HepG2 (cell line): ENCODE measurements around the gene ARHGAP25. TPM values are rescaled to one million over a fixed set of nuclear protein-coding genes. Genes with fewer than 3 reads are reported as not detected.

ENCODE experiments used
- ATAC-seq: fragments of 200-7000 bp; cut with Tn5 transposase; 3 replicates; pipeline ENCODE4 v1.9.1; 2020; ENCODE audit warnings: mild to moderate bottlenecking, moderate library complexity
- BruUV-seq: library from RNA; stranded (reverse); fragments of 400-500 nt; replicated peaks from 2 replicates; lab custom pipeline; 2021; lab: Mats Ljungman, UMichigan
- CTCF ChIA-PET: fragments of 300-600 bp; formaldehyde crosslinking; extraction: SDS; loops from one replicate; lab custom pipeline; 2021; ENCODE audit warnings: low total read pairs, inconsistent platforms, low intra/inter-chr PET ratio; lab: Yijun Ruan, JAX
- POLR2A ChIA-PET: fragments of 350-600 bp; sonication (Branson Sonifier 250); formaldehyde crosslinking; loops from one replicate; lab custom pipeline; 2020; ENCODE audit warnings: antibody characterized with exemption, inconsistent platforms; lab: Yijun Ruan, JAX
- DNase-seq: peaks from one replicate; pipeline ENCODE4 v3.0.0-alpha.2; 2015; ENCODE audit warnings: low spot score
- FAIRE-seq: peaks from 3 replicates; lab custom pipeline; 2011; peaks lifted over from hg19 to GRCh38; lab: Jason Lieb, UNC
- H2AFZ ChIP-seq: one replicate; pipeline ENCODE4 v1.6.1; 2011; ENCODE audit warnings: low read length, inconsistent platforms
- H3K27ac ChIP-seq: fragments of 300-600 bp; 3 replicates; pipeline ENCODE4 v1.8.0; 2011; ENCODE audit warnings: mixed run types, mild to moderate bottlenecking, mixed read lengths, low read length, inconsistent platforms; ENCODE audit not compliant: insufficient read depth; ENCODE audit errors: extremely low read length
- H3K27me3 ChIP-seq, 2 experiments: fragments of 200-600 bp in 1 of 2; 2 replicates in 1 of 2; 3 replicates in 1 of 2; pipeline versions ENCODE4 v1.6.0 to v1.8.0; 2011; ENCODE audit warnings: low read length in 2 of 2, mild to moderate bottlenecking in 2 of 2, moderate library complexity in 2 of 2, inconsistent platforms in 1 of 2; ENCODE audit not compliant: insufficient read depth in 2 of 2, control insufficient read depth in 1 of 2
- H3K36me3 ChIP-seq, 2 experiments: fragments of 200-600 bp in 1 of 2; replicated peaks in 1 of 2; 2 replicates in 1 of 2; 3 replicates in 1 of 2; pipeline versions ENCODE4 v1.5.1 to v1.8.0; 2011; ENCODE audit warnings: low read length in 2 of 2, inconsistent platforms in 1 of 2; ENCODE audit not compliant: insufficient read depth in 2 of 2, control insufficient read depth in 1 of 2
- H3K4me1 ChIP-seq: 2 replicates; pipeline ENCODE4 v1.5.1; 2012; ENCODE audit warnings: low read length, inconsistent platforms; ENCODE audit not compliant: insufficient read depth
- H3K4me2 ChIP-seq: 2 replicates; pipeline ENCODE4 v1.6.0; 2011; ENCODE audit warnings: low read depth, low read length, inconsistent platforms
- H3K4me3 ChIP-seq, 3 experiments: fragments of 200-600 bp in 1 of 3; sonication (generic), shearing (Covaris generic) in 1 of 3; replicated peaks in 1 of 3; 2 replicates each; pipeline ENCODE4 v1.5.1; 2011 to 2016; ENCODE audit warnings: low read length in 3 of 3, inconsistent platforms in 2 of 3, low read depth in 2 of 3, mild to moderate bottlenecking in 2 of 3, control low read depth in 1 of 3, mixed read lengths in 1 of 3; ENCODE audit not compliant: insufficient read depth in 1 of 3
- H3K79me2 ChIP-seq: one replicate; pipeline ENCODE4 v1.6.1; 2011; ENCODE audit warnings: low read length, inconsistent platforms; ENCODE audit not compliant: insufficient read depth
- H3K9ac ChIP-seq: 2 replicates; pipeline ENCODE4 v1.6.0; 2011; ENCODE audit warnings: mild to moderate bottlenecking, low read depth, low read length, inconsistent platforms; ENCODE audit not compliant: insufficient read depth
- H3K9me3 ChIP-seq: 2 replicates; pipeline ENCODE4 v1.5.1; 2012; ENCODE audit warnings: mild to moderate bottlenecking, low read length
- H4K20me1 ChIP-seq: 2 replicates; pipeline ENCODE4 v1.6.0; 2011; ENCODE audit warnings: inconsistent platforms, mild to moderate bottlenecking, low read length, moderate library complexity; ENCODE audit not compliant: insufficient read depth
- HES4 ChIP-seq: sonication (generic); formaldehyde crosslinking; IDR thresholded peaks from 2 replicates; pipeline ENCODE4 v1.9.0; 2021; ENCODE audit warnings: mild to moderate bottlenecking, missing genetic modification reagents, borderline replicate concordance
- HMG20A ChIP-seq: IDR thresholded peaks from 2 replicates; pipeline ENCODE4 v1.6.1; 2016; ENCODE audit warnings: borderline replicate concordance
- NFE2 ChIP-seq: sonication (generic); formaldehyde crosslinking; IDR thresholded peaks from 2 replicates; pipeline ENCODE4 v1.4.0; 2020; ENCODE audit warnings: missing genetic modification reagents
- RXRB ChIP-seq: IDR thresholded peaks from 2 replicates; pipeline ENCODE4 v1.6.1; 2016; ENCODE audit warnings: borderline replicate concordance, missing genetic modification reagents, missing compliant biosample characterization
- SP4 ChIP-seq: sonication (generic); formaldehyde crosslinking; IDR thresholded peaks from 2 replicates; pipeline ENCODE4 v1.8.1; 2023; ENCODE audit warnings: mild to moderate bottlenecking, missing genetic modification reagents
- YEATS4 ChIP-seq: sonication (generic); formaldehyde crosslinking; IDR thresholded peaks from 2 replicates; pipeline ENCODE4 v1.4.0; 2020; ENCODE audit warnings: missing genetic modification reagents, borderline replicate concordance
- ZNF24 ChIP-seq: fragments of 450-650 bp; IDR thresholded peaks from 2 replicates; pipeline ENCODE4 v1.6.1; 2017; ENCODE audit warnings: antibody characterized with exemption, mild to moderate bottlenecking
- ZNF350 ChIP-seq: sonication (generic); formaldehyde crosslinking; IDR thresholded peaks from 2 replicates; pipeline ENCODE4 v1.4.0; 2020; ENCODE audit warnings: mild to moderate bottlenecking, low read depth, missing genetic modification reagents, borderline replicate concordance
- ZNF468 ChIP-seq: sonication (generic); formaldehyde crosslinking; IDR thresholded peaks from 2 replicates; pipeline ENCODE4 v1.8.0; 2022; ENCODE audit warnings: mild to moderate bottlenecking, moderate library complexity, missing genetic modification reagents
- ZSCAN30 ChIP-seq: sonication (generic); formaldehyde crosslinking; IDR thresholded peaks from 2 replicates; pipeline ENCODE4 v1.5.0; 2020; ENCODE audit warnings: mild to moderate bottlenecking, missing genetic modification reagents
- WGBS: methylation state at CpG from one replicate; pipeline ENCODE4 v1.1.6; 2017; ENCODE audit warnings: low lambda C conversion rate; 5-methylcytosine and 5-hydroxymethylcytosine counted together
- in situ Hi-C: cut with HindIII; loops from 2 replicates; pipeline ENCODE4 v1.10.0; 2017; ENCODE audit warnings: low pct_unique_long_range_greater_than_20kb; ENCODE audit not compliant: extremely low pct_ligation_motif_present
- intact Hi-C: fragments of 100-400 bp; cut with micrococcal nuclease; formaldehyde crosslinking; loops from one replicate; pipeline ENCODE4 v1.10.0; 2022; ENCODE audit not compliant: unreplicated experiment
- polyA plus RNA-seq, 8 experiments: library from polyadenylated mRNA; depleted of rRNA in 3 of 8; stranded (reverse) in 7 of 8; unstranded in 1 of 8; fragments of >200 nt; fragmentation: Illumina TruSeq in 4 of 8; extraction: Trizol in 4 of 8; gene quantifications; 2 replicates each; pipeline versions ENCODE4 v1.2.1 to v1.2.3, GENCODE V29; 2011 to 2016; ENCODE audit warnings: low read depth in 4 of 8, missing spikeins in 1 of 8, mixed read lengths in 1 of 8; ENCODE audit not compliant: insufficient read depth in 1 of 8
- total RNA-seq, 5 experiments: library from RNA; depleted of rRNA; stranded (reverse); fragments of >200 nt; fragmentation: Illumina TruSeq; extraction: Trizol; gene quantifications; 2 replicates each; pipeline ENCODE4 v1.2.3, GENCODE V29; 2016; ENCODE audit warnings: low read depth in 1 of 5
- TF ChIP-seq, protein P1 (sequence below): sonication (generic); formaldehyde crosslinking; IDR thresholded peaks from 2 replicates; pipeline ENCODE4 v1.8.0; 2022; ENCODE audit warnings: mild to moderate bottlenecking, missing genetic modification reagents
- TF ChIP-seq, protein P2 (sequence below): sonication (generic); formaldehyde crosslinking; IDR thresholded peaks from 2 replicates; pipeline ENCODE4 v1.5.0; 2020; ENCODE audit warnings: mild to moderate bottlenecking, missing genetic modification reagents, borderline replicate concordance

The ARHGAP25 gene
- total and polyA plus RNA-seq, 2 of the 13 experiments (the other 11 are each of a cell fraction or from before 2014, with no cell fraction given): not detected

DNA sequence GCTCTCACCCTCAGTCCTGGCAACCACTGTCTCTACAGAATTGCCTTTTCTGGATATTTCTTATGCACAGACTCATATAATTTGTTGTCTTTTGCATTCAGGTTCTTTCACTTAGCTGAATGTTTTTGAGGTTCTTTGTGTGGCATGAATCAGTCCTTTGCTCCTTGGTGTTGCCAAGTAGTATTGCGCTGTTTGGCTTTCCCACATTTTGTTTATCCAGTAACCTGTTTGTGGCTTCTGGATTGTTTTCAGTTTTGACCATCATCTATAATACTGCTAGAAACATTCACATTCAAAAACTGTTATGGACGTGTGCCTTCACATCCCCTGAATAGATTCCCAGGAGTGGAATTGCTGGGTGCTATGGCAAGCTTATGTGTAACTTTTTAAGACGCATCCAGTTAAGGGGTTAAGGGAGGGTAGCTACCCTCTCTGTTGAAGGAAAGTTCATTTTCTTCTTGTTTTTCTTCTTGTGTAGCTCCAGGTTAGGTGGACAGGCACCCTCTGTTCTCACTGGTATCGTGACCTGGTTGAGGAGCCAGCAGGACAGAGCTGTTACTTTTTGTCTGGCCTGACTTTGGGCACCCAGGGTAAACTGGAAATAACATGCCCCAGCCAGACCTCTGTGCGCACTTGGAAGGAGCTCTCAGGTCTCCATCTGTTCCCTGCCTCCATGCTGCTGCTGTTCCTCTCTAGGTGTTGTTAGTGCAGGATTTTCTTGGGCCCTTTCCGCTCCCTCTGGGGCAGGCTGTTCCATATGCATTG is 29.6 kb downstream of the ARHGAP25 start (continued):
- TF ChIP-seq, protein P1, sequence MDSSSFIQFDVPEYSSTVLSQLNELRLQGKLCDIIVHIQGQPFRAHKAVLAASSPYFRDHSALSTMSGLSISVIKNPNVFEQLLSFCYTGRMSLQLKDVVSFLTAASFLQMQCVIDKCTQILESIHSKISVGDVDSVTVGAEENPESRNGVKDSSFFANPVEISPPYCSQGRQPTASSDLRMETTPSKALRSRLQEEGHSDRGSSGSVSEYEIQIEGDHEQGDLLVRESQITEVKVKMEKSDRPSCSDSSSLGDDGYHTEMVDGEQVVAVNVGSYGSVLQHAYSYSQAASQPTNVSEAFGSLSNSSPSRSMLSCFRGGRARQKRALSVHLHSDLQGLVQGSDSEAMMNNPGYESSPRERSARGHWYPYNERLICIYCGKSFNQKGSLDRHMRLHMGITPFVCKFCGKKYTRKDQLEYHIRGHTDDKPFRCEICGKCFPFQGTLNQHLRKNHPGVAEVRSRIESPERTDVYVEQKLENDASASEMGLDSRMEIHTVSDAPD (CRISPR knock-in tag): no peak
- TF ChIP-seq ZSCAN30: no peak
- no peak for TF ChIP-seq HMG20A (CRISPR knock-in tag)
- no peak for TF ChIP-seq ZNF468 (CRISPR knock-in tag)
- TF ChIP-seq, all 625 proteins: peak for 0

DNA sequence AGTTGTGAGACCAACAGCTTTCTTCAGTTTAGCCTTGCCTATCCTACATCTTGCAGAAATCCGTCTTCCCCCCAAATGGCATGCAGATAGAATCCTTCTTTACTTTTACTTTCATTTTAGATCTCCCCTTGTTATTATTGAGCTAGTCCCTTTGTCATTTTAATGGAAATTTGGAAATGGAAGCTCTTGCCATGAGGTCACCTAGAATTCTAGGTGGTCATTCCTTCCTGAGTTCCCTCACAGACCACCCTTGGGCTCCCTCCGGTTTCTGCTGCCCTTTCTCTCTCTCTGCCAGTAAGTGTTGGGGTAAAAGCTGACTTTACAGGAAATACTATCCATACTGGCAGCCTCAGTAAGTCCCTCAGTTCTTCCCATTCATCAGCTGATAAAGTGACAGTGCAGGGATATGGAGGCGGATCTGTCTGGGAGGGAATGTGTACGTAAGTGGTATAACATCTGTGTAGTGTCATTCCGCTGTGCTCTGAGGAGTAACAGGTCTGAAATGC is 30.2 kb downstream of the ARHGAP25 start:
- H3K36me3 ChIP-seq: no peaks in the 10 kb centered on the region
- no peaks in the 10 kb centered on the region for H4K20me1 ChIP-seq
- peaks cover 0 to 41% of the 10 kb centered on the region in 2 experiments; a peak in 3 of 5 replicates for H3K27me3 ChIP-seq
- H3K27ac ChIP-seq: no peak overlapping the region
- H2AFZ ChIP-seq: no peak overlapping the region
- H3K9ac ChIP-seq: no peak overlapping the region
- DNase-seq (no peak), ATAC-seq (no peak), FAIRE-seq (no peak)
- CTCF ChIA-PET: no interaction called here
- WGBS: 18% methylated on average over 5 of the region's 5 CpGs
- no peaks in the 10 kb centered on the region for H3K4me1 ChIP-seq
- intact Hi-C loops: no loop called here
- in situ Hi-C loops: no loop called here
- H3K79me2 ChIP-seq: no peaks in the 10 kb centered on the region
- H3K4me3 ChIP-seq: no peak overlapping the region
- no peak overlapping the region for H3K4me2 ChIP-seq
- POLR2A ChIA-PET: no interaction called here
- TF ChIP-seq RXRB (CRISPR knock-in tag) (no peak), ZNF350 (CRISPR knock-in tag) (no peak), SP4 (CRISPR knock-in tag) (no peak), HES4 (CRISPR knock-in tag) (no peak), YEATS4 (no peak), NFE2 (no peak), ZNF24 (no peak)
- TF ChIP-seq, protein P2, sequence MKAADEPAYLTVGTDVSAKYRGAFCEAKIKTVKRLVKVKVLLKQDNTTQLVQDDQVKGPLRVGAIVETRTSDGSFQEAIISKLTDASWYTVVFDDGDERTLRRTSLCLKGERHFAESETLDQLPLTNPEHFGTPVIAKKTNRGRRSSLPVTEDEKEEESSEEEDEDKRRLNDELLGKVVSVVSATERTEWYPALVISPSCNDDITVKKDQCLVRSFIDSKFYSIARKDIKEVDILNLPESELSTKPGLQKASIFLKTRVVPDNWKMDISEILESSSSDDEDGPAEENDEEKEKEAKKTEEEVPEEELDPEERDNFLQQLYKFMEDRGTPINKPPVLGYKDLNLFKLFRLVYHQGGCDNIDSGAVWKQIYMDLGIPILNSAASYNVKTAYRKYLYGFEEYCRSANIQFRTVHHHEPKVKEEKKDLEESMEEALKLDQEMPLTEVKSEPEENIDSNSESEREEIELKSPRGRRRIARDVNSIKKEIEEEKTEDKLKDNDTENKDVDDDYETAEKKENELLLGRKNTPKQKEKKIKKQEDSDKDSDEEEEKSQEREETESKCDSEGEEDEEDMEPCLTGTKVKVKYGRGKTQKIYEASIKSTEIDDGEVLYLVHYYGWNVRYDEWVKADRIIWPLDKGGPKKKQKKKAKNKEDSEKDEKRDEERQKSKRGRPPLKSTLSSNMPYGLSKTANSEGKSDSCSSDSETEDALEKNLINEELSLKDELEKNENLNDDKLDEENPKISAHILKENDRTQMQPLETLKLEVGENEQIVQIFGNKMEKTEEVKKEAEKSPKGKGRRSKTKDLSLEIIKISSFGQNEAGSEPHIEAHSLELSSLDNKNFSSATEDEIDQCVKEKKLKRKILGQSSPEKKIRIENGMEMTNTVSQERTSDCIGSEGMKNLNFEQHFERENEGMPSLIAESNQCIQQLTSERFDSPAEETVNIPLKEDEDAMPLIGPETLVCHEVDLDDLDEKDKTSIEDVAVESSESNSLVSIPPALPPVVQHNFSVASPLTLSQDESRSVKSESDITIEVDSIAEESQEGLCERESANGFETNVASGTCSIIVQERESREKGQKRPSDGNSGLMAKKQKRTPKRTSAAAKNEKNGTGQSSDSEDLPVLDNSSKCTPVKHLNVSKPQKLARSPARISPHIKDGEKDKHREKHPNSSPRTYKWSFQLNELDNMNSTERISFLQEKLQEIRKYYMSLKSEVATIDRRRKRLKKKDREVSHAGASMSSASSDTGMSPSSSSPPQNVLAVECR (CRISPR knock-in tag): no peak
- BruUV-seq: no TSS peak
- H3K9me3 ChIP-seq: no peaks in the 10 kb centered on the region
